ENCODE results near the gene TMEM231.
"Not testable (repeated sequence)": the region's sequence is repeated elsewhere in the genome, so short reads cannot be mapped to it uniquely, and the experiment has no call there.

TMEM231 gene

DNA sequence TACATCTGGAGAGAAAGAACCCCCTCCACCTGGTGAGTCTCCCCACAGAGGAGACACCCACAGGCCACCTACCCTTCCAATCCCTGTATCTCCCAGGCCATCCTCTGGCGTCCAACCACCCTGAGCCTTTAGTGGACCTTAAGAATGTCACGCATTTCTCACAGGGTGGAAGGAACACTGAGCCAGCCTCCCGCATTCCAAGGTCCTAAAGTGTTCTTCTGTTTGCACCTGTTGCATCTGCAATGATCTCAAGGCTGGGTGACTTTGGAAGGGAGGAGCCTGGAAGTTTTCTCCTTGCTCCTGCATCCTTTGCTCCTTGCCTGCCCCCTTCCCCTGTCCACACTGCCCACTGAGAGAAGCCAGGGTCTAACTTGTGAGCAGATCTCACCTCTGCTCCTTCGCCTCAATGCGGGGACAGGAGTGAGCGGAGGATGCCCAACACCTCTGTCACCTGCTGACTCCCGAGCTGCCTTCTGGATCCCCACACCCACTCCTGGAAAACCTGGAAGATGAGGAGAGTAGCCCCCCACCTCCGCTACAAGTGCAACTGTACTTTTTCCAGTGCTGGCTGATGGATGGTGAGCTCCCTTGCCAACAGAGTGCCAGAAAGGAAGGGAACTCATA is 23.8 kb downstream of the TMEM231 start:
- DNase-seq (ENCODE audit: low read depth): no peak

DNA sequence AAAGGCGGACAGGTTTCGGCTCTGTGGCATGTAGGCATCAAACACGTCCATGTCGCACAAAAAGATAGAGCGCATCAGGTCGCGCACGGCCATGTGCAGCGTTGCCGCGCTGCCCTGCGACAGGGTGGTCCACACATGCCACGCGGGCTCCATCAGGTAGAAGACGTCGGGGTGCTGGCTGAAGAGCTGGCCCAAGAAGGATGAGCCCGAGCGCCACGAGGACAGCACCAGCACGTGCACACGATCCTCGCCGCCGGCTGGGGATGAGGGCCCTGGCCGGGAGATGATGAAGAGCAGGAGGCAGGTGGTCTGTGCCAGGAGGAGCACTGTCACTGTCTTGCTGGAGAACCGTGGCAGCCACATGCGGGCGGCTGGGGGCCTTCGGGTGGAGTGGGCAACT is 26.1 kb downstream of the TMEM231 start:
- no peak for DNase-seq (ENCODE audit: low read depth)

DNA sequence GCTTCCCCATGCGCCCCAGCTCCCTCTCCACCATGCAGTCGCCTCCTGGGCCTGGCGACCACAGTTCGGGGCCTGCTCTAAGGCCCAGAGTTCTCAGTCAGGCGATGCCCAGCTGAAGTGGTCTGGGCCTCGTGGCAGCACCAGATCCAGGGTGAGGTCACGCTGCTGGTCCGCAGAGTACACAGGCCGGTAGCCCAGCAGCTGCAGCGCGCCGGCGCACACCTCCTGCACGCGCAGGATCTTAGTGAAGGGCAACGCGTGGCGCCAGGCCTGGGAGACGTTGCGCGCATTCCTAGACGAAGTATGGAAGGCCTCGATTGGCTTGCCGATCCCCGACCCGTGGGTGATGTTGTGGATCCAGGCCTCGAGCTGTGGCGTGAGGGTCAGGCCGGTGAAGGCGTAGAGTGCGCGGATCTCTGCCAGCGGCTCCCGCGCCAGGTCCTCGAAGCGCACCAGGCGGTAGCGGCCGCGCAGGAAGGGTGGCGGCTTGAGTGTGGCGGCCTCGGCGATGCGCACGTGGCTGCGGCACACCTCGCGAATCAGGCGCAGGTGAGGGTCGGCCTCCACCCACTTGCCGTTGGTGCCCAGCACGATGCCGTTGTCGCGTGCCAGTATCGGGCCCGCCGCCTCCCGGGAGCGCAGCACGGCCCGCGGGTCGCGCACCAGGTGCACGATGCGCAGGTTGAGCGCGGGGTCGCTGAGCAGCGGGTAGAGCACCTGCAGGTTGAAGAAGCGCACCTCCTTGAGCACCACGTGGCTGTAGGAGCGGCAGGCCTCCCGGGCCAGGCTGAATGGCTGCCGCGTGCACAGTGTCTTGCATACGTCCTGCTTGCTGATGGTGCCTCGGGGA is 26.8 kb downstream of the TMEM231 start:
- no peak for DNase-seq (ENCODE audit: low read depth)

DNA sequence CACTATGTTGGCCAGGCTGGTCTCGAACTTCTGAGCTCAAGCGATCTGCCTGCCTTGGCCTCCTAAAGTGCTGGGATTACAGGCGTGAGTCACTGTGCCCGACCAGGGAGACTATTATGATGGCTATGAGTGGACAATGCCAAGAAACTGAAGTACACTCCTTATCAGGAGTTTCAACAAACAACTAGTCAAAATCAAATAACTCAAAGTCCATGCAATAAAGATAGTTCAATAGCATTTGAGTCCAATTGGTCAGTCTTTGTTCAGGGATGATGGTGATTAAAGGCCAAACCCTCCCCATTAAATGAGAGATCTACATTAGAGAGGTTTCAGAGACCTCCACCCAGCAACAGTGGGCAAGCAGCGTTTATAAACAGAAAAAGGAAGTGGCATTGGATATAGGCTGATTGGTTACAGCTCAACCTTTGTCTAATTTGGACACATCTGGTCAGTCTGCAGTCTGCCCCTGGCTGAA is 28.2 kb downstream of the TMEM231 start:
- no peak for DNase-seq (ENCODE audit: low read depth)

DNA sequence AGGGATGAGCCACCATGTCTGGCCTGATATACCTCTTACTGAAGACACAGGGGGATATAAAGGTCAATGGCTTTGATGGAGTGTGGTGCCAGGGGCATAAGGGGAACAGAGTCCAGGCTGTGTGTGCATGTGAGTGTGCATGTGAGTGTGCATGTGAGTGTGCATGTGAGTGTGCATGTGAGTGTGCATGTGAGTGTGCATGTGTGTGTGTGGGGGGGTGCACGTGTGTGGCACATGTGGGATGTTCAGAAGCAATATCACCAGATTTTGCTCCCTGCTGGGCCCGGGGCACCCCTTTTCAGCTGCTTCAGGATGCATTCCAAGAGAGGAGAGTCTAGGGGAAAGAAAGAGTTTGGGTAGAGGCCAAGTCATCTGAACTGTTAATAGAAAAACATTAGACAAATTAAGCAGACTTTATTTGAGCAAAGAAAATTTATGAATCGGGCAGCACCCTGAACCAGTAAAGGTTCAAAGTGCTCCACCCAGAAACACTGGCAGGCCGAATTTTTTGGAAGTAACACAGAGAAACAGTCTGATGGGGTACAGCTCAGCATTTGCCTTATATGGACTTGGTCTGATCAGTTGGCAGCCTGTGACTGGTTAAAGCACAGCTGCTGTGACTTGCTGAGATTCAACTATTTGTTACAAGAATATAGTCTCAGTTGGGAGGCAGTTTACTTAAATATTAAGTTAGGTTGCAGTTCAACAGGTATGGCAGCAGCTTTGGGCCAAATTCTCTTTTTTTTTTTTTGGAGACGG is 29.8 kb downstream of the TMEM231 start:
- no peak for DNase-seq (ENCODE audit: low read depth)

DNA sequence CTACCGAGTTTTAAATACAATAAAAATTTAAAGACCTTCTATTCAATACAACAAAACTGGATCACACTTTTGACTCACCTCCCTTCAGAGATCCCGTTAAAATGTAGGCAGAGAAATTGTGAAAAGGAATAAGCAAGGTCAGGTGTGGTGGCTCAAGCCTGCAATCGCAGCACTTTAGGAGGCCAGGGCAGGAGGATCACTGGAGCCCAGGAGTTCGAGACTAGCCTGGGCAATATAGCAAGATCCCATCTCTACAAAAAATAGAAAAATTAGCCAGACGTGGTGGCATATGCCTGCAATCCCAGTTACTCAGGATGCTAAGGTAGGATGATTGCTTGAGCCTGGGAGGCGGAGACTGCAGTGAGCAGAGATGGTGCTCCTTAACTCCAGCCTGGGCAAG is 36.9 kb downstream of the TMEM231 start:
- no peak for DNase-seq (ENCODE audit: low read depth)

DNA sequence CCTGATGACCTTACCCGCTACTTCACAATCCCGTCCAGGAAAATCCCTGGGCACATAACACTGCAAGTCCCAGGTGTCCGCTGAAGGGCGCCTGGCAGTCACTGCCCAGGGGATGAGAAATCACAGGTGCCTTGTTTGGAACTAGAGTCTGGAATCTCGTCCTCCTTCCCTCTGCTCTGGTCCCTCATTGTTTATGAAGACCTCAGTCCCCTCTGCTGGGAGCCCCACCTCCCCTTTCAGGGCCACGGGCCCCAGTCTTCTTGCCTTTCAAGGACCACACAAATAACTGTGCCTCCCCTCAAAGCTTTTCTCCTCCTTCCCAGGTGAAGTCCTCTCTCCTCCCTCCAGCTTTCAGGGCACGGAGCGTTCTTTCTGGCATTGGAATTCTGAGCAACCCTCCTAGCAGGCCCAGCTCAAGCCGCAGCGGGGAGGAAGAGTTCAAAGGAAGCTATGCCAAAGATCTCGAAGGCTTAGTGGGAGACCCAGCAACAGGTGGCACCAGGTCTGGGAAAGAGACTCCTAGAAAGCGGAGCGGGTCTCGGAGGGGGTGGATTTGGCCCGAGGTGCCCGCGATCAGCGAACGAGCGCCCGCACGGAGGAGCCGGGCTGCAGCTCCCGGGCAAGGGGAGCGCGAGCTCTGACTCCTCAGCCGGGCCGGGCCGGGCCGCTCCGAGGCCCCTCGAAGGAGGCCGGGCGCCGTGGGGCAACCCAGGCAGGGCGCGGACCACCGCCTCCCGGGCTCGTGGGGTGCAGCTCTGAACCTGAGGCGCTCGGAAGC is 39.7 kb downstream of the TMEM231 start:
- not testable (repeated sequence) for DNase-seq (ENCODE audit: low read depth)

DNA sequence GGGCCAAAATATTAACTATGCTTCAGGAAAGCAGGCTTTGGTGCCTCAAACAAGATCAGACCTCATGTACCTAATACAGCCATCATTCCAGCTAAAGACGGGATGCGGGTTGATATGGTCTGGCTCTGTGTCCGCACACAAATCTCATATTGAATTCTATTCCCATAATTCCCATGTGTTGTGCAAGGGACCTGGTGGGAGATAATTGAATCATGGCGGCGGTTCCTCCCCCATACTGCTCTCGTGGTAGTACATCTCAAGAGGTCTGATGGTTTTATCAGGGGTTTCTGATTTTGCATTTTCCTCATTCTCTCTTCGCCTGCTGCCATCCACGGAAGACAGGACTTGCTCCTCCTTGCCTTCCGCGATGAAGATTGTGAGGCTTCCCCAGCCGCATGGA is 41.8 kb downstream of the TMEM231 start:
- DNase-seq (ENCODE audit: low read depth): no peak

DNA sequence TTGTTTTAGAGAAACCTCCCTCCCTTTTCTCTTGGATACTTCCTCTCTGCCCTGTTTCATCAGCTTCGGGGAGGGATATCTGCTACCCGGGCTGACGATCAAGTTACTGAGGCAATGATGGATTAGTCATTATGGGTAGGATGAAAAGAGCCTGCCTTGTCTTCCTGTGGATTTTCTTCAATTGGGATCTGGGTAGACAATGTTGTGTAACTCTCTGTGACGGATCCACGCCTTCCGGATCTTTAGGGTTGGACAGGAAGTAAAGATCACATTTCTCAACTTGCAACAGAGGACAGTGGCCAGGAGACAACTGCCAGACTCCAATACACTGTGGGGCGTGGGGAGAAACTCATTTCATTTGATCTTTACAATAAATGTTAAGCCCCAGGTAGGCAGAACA is 49.5 kb downstream of the TMEM231 start:
- peak; percentile 84 for DNase-seq (ENCODE audit: low read depth)

DNA sequence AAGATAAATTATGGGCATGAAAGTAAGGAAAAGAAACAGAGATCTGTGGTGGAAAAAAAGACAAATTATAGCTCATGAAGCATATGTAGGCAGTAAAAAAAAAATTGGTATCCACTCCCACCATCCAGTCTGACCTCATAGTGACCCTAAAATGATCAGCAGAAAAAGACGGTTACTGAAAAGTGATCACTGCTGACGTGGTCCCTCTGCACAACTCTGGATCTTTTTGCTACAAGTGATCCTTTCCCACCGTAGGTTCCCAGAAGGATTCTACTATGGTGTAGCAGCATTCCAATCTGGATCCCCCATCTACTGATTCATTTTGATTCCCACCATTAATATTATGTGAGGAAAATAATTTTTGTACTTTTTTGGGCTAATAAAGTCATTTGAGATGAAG is 49.9 kb downstream of the TMEM231 start:
- no peak for DNase-seq (ENCODE audit: low read depth)

DNA sequence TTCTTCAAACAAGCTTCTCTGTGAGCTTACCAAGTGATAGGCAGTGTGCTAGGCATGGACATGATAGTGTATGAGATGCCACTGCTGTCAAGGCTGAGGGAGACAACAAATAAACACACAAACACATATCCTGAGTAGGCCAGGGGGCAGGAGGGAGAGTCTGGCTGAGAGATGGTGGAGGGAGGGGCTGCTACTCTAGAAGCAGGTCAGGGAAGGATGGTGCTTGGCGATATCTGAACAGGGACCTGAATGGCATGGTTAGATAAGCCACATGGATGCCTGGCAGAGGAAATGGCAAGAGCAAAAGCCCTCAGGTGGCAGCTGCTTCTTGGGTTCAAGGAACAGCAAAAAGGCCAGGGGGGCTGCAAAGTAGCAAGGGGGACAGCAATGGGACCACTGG is 52.3 kb downstream of the TMEM231 start:
- DNase-seq (ENCODE audit: low read depth): no peak

DNA sequence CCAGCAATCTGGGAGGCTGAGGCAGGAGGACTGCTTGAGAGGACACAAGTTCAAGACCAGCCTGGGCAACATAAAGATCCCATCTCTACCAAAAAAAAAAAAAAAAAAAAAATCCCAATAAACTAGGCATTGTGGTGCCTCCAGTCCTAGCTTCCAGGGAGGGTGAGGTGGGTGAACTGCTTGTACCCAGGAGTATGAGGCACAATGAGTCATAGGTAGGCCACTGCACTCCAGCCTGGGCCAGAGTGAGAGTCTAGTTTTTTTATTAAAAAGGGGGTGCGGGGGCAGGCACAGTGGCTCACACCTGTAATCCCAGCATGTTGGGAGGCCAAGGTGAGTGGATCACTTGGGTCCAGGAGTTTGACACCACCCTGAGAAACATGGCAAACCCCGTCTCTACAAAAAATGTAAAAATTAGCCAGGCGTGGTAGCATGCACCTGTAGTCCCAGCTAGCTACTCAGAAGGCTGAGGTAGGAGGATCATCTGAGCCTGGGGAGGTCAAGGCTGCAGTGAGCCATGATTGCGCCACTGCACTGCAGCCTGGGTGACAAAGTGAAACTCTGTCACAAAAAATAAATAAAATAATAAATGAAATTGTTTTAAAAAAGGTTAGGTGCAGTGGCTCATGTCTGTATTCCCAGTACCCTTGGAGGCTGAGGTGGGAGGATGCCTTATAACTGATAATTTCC is 53.0 kb downstream of the TMEM231 start:
- DNase-seq (ENCODE audit: low read depth): no peak

DNA sequence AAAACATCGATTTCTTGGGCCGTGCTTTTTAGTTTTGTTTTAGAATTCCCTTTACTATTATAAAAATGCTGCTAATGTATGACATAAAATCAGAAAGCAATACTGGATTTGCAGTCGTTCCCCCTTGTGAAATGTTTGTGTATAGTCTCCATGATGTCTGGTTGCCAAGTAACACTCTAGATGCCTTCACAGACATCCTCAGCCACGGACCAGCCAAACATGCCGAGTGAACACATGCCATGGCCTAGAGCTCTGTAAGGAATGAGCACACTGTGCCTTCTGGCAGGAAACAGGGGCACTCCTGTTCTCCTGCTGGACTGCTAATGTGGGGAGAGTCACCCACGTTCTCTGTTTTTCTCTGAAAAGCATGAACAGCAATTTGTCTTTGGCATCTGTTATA is 54.2 kb downstream of the TMEM231 start:
- DNase-seq (ENCODE audit: low read depth): not testable (repeated sequence)

DNA sequence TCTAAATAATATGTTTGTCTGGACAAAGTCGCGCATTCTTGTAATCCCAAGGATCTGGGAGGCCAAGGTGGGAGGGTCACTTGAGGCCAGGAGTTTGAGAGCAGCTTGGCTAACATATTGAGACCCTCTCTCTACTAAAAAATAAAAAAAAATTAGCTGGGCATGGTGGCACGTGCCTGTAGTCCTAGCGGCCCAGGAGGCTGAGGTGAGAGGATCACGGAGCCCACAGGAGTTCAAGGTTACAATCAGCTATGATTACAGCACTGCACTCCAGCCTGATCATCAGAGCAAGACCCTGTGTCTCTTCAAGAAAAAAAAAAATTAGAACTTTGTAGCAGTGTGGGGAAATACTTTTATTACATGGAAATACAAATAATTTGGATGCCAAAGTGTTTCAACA is 54.7 kb downstream of the TMEM231 start:
- no peak for DNase-seq (ENCODE audit: low read depth)

DNA sequence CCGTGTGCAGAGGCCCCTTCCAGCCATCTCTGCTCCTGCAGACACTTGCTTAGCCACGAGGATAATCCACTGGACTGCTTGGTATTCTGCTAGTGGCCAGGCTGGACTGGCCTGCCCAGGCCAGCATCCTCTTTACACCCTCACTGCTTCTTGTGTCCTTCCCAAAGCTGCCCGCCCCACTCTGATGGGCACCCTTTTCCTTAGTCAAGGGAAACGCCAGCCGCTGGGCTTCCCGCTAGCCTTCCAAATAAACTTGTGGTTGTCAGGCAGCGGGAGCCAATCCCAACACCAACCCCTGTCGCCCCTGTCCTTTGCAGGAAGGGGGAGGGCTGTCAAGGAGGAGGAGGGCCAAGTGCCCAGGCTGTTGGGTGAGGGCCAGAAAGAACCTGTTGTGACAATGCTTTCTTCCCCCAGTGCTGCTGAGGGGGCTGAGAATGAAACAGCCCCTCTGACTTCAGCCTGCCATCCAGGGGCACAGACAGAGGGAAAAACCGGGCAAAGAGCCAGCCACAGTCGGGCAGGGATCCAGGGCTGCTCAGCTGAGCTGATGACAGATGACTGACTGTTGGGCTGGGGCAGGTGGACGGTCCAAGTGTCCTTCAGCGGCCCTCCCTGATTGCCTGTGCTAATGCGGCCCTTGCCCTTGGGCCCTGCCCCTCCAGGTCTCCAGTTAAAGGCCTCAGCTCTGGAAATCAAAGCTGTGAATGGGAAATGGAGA is 57.3 kb downstream of the TMEM231 start:
- DNase-seq (ENCODE audit: low read depth): not testable (repeated sequence)

DNA sequence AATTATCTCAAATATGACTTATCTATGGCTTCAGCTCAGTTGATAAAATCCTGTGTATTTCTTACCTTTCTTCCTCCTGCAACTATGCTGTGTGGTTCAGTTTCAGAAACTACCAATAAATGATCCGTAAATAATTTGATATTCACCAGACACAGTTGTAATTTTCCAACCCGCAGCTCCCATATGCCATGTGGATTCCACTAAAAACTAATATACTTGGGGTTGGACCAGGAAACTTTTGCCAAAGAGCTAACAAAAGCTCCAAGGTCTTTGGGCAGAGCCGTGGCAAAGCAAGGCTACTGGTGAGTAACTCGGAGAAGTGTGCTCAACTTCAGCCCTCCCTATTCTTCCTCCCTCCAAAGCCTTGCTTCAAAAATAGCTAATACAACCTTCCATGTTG is 58.5 kb downstream of the TMEM231 start:
- no peak for DNase-seq (ENCODE audit: low read depth)

DNA sequence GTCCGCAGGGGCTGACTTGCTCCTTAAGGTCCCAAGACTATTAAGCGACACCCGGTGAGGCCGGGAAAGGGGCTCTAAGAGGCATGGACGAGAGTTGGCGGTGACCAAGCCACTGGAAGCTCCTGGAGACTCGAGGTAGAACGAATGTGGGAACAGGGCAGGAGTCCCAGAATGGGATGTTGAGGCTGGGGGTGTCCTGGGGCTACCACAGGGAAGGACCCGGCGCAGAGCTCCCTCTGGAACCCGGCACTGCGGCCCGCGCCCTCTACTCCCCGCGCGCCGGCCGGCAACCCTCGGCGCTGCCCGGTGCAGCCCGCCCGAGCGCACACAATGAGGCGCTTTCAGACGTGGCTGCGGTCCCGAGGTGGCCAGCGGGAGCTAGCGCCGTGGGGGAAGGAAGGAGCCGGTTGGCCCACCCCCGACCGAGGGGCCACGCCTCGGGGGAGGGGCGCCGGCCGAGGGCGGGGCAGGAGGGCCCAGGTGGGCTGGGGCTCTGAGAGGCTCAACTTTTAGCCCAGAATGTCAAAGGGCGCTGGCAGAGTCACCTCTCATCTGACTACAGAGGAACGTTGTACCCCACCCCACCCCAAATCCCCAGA is 60.9 kb downstream of the TMEM231 start, which contains the start of gene CHST6:
TSS of gene CHST6 (minus strand) at position 366 of the 599 bp plus-strand sequence. CDS start 15,613 bp downstream, outside the sequence.
- DNase-seq (ENCODE audit: low read depth): no peak

DNA sequence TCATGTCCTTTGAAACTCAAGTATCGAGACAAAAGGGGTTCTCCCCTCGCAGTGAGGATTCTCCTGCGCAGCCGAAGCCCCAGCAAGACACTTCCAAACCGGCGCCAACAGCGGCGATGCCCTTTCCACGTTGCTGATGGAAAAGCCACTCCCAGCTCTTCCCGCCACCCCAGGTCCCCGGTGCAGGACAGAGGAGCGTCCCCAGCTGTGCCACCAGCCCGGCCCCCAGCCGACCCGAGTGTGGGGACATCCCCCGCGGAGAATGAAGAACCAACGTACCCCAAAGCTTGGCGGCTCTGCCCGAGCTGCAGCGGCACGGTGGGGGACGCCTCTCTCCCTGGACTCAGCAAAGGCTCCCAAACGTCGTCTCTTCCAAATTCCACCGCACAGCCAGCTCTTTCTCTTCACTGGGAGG is 61.4 kb downstream of the TMEM231 start:
- no peak for DNase-seq (ENCODE audit: low read depth)

DNA sequence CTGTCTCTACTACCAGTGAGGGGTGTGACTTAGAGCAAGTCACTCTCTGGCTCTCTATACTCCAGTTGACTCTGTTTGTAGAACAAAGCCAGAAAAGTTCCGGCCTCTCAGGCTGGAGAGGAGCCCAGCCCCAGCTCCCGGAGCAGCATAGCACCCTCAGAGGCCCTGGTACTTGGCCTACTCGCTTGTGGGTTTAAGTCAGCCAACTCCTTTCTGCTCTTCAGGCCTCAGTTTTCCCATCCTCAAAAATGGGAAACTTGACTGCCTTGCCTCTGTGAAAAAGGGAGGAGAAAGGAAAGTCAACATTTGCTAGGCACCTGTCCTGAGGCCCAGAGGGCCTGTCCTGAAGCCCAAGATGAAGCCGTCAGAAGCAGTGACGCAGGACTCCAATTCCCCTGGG is 61.9 kb downstream of the TMEM231 start:
- no peak for DNase-seq (ENCODE audit: low read depth)

DNA sequence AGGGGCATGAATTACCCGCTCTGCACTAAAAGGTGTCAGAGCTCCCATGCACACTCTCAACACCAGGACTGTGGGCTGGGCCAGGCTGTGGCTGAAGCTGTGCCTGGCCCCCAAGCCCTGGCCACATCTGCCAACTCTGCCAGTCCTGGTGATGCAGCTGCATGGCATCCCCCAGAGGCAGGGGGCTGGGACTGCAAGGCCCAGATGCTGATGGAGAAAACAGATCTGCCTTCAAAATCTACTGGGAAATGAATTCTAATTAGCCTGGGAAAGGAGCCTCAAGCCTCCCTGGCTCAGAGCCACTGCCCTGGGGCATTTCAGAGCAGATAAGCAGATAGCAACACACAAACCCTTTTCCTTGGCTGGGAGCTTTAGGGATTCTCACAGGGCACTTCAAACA is 64.2 kb downstream of the TMEM231 start:
- DNase-seq (ENCODE audit: low read depth): no peak

All from GM04504 (cell line).